ENCODE data around the gene CST4. TPM values are rescaled to one million over a fixed set of nuclear protein-coding genes. Genes with fewer than 3 reads are reported as not detected.

The CST4 gene
- total and polyA plus RNA-seq, 2 donors (not counting 3 experiments of a cell fraction or from before 2014, with no cell fraction given): not detected

GRCh38 chr20:23691675-23692074 lies 2.8 kb upstream of the CST4 start:
- Histone ChIP-seq H3K36me3 (ENCODE audit: control insufficient read depth in 2 of 2, extremely low read depth in 1 of 2, insufficient read depth in 2 of 2, low read length in 2 of 2) (no peaks in the 10 kb centered on the region), H3K4me1 (ENCODE audit: control insufficient read depth, extremely low read depth, insufficient read depth, low read length) (peaks cover 38% of the 10 kb centered on the region), H3K27me3 (ENCODE audit: control insufficient read depth in 2 of 2, insufficient read depth in 2 of 2, low read length in 2 of 2) (no peaks in the 10 kb centered on the region), H2AFZ (ENCODE audit: low read depth, low read length) (no peak overlapping the region), H4K20me1 (replicated peaks; ENCODE audit: control insufficient read depth, extremely low read depth, insufficient read depth, low read length) (no peaks in the 10 kb centered on the region), H3K9ac (replicated peaks; ENCODE audit: extremely low read depth, insufficient read depth, low read length) (no peak overlapping the region), H3K79me2 (ENCODE audit: control insufficient read depth, insufficient read depth, low read length) (no peaks in the 10 kb centered on the region), H3K4me3 (replicated peaks in 1 of 3; ENCODE audit: insufficient read depth in 1 of 3, low read depth in 1 of 3, low read length in 3 of 3) (no peak overlapping the region), H3K9me3 (replicated peaks; ENCODE audit: control insufficient read depth, insufficient read depth, low read length) (no peaks in the 10 kb centered on the region), H3K9me1 (replicated peaks; ENCODE audit: control insufficient read depth, extremely low read depth, insufficient read depth, low read length) (no peaks in the 10 kb centered on the region), H3K4me2 (ENCODE audit: insufficient read depth, low read length) (no peak overlapping the region), H3K27ac (ENCODE audit: insufficient read depth, low read depth, low read length) (no peak overlapping the region)
- no peak for TF ChIP-seq FOS (IDR thresholded peaks at IDR 0.05; ENCODE audit: borderline replicate concordance, insufficient read depth, low read length)
- no peak for TF ChIP-seq GATA2 (IDR thresholded peaks at IDR 0.05; ENCODE audit: insufficient read depth, insufficient read length, low read depth, low read length)
- TF ChIP-seq EZH2 (IDR thresholded peaks at IDR 0.05; ENCODE audit: borderline replicate concordance, low read depth, low read length, severe bottlenecking): no peak
- no peak for TF ChIP-seq MAX (IDR thresholded peaks at IDR 0.05; ENCODE audit: insufficient read depth, insufficient read length)
- TF ChIP-seq POLR2AphosphoS5 (IDR thresholded peaks at IDR 0.05; ENCODE audit: insufficient read depth, low read depth, low read length): no peak
- TF ChIP-seq JUN (IDR thresholded peaks at IDR 0.05; ENCODE audit: borderline replicate concordance, insufficient read depth, insufficient read length, low read depth): no peak
- no peak for TF ChIP-seq POLR2A (IDR thresholded peaks at IDR 0.05; ENCODE audit: low read depth, low read length)
- no peak for FAIRE-seq
- intact Hi-C loops (cut with micrococcal nuclease): loop anchor here (2.0 to 5.0 kb wide), 3 partner anchors 23 to 54 kb away; partner anchors contain the start of gene CST3
- CTCF ChIA-PET: no interaction called here
- POLR2A ChIA-PET: no interaction called here
- DNase-seq (ENCODE audit: low read depth, low spot score): no peak
- BruUV-seq (replicated peaks): no TSS peak
- dilution Hi-C loops (cut with MboI; ENCODE audit: extremely low pct_ligation_motif_present, low sequenced_read_pairs): no loop called here

GRCh38 chr20:23690581-23690980 lies 1.7 kb upstream of the CST4 start:
- H2AFZ ChIP-seq (ENCODE audit: low read depth, low read length): no peak overlapping the region
- no peak overlapping the region for H3K9ac ChIP-seq (replicated peaks; ENCODE audit: extremely low read depth, insufficient read depth, low read length)
- no peak overlapping the region for H3K27ac ChIP-seq (ENCODE audit: insufficient read depth, low read depth, low read length)
- no peak overlapping the region for H3K4me3 ChIP-seq (replicated peaks in 1 of 3; ENCODE audit: insufficient read depth in 1 of 3, low read depth in 1 of 3, low read length in 3 of 3)
- no peak for TF ChIP-seq JUN (IDR thresholded peaks at IDR 0.05; ENCODE audit: borderline replicate concordance, insufficient read depth, insufficient read length, low read depth)
- no peak for TF ChIP-seq MYC (IDR thresholded peaks at IDR 0.05; ENCODE audit: low read depth, low read length)
- no peak for TF ChIP-seq FOS (IDR thresholded peaks at IDR 0.05; ENCODE audit: borderline replicate concordance, insufficient read depth, low read length)
- TF ChIP-seq POLR2A (IDR thresholded peaks at IDR 0.05; ENCODE audit: low read depth, low read length): no peak
- no peak for TF ChIP-seq GATA2 (IDR thresholded peaks at IDR 0.05; ENCODE audit: insufficient read depth, insufficient read length, low read depth, low read length)
- TF ChIP-seq POLR2AphosphoS5 (IDR thresholded peaks at IDR 0.05; ENCODE audit: insufficient read depth, low read depth, low read length): no peak
- no peak for TF ChIP-seq MAX (IDR thresholded peaks at IDR 0.05; ENCODE audit: insufficient read depth, insufficient read length)
- TF ChIP-seq EZH2 (IDR thresholded peaks at IDR 0.05; ENCODE audit: borderline replicate concordance, low read depth, low read length, severe bottlenecking): no peak
- no peak for TF ChIP-seq CTCF (IDR thresholded peaks at IDR 0.05; ENCODE audit: extremely low read depth in 1 of 2, insufficient read depth in 1 of 2, low read depth in 1 of 2, low read length in 2 of 2)
- ChIA-PET POLR2A (no interaction called here), CTCF (no interaction called here)
- no TSS peak for BruUV-seq (replicated peaks)
- H4K20me1 ChIP-seq (replicated peaks; ENCODE audit: control insufficient read depth, extremely low read depth, insufficient read depth, low read length): no peaks in the 10 kb centered on the region
- FAIRE-seq (no peak), DNase-seq (ENCODE audit: low read depth, low spot score) (no peak)
- intact Hi-C loops (cut with micrococcal nuclease) (loop anchor here (5.0 kb wide), 2 partner anchors 52 to 53 kb away; partner anchors contain the start of gene CST3), dilution Hi-C loops (cut with MboI; ENCODE audit: extremely low pct_ligation_motif_present, low sequenced_read_pairs) (no loop called here)
- no peaks in the 10 kb centered on the region for H3K27me3 ChIP-seq (ENCODE audit: control insufficient read depth in 2 of 2, insufficient read depth in 2 of 2, low read length in 2 of 2)
- H3K9me1 ChIP-seq (replicated peaks; ENCODE audit: control insufficient read depth, extremely low read depth, insufficient read depth, low read length): no peaks in the 10 kb centered on the region
- peaks cover 38% of the 10 kb centered on the region for H3K4me1 ChIP-seq (ENCODE audit: control insufficient read depth, extremely low read depth, insufficient read depth, low read length)
- H3K4me2 ChIP-seq (ENCODE audit: insufficient read depth, low read length): no peak overlapping the region
- H3K36me3 ChIP-seq (ENCODE audit: control insufficient read depth in 2 of 2, extremely low read depth in 1 of 2, insufficient read depth in 2 of 2, low read length in 2 of 2): no peaks in the 10 kb centered on the region
- H3K9me3 ChIP-seq (replicated peaks; ENCODE audit: control insufficient read depth, insufficient read depth, low read length): no peaks in the 10 kb centered on the region
- H3K79me2 ChIP-seq (ENCODE audit: control insufficient read depth, insufficient read depth, low read length): no peaks in the 10 kb centered on the region
